Spleen (tissue), 11 donors: Measurements from ENCODE around the gene KHDRBS1. TPM values are rescaled to one million over a fixed set of nuclear protein-coding genes. Genes with fewer than 3 reads are reported as not detected.
A peak's percentile ranks its signal among the peaks of the same experiment; 100 is the strongest.

Experiments
- DNase-seq: peaks from one replicate; pipeline ENCODE4 v3.0.0-alpha.2; 2020
- H3K27ac ChIP-seq, 8 donors: fragments of 200-600 bp; sonication (generic) in 7 of 8; 1 replicate in 4 of 8; 2 replicates in 4 of 8; pipeline versions ENCODE4 v1.5.0 to v1.8.0; 2016 to 2021; ENCODE audit warnings: inconsistent platforms in 4 of 8, mild to moderate bottlenecking in 4 of 8, moderate library complexity in 1 of 8
- H3K27me3 ChIP-seq, 7 donors: fragments of 200-600 bp; sonication (generic) in 6 of 7; replicated peaks in 1 of 7; 1 replicate in 4 of 7; 2 replicates in 3 of 7; pipeline versions ENCODE4 v1.5.0 to v1.8.0; 2016 to 2021; ENCODE audit warnings: inconsistent platforms in 3 of 7, mild to moderate bottlenecking in 1 of 7
- H3K36me3 ChIP-seq, 6 donors: fragments of 200-600 bp; sonication (generic) in 5 of 6; 1 replicate in 4 of 6; 2 replicates in 2 of 6; pipeline versions ENCODE4 v1.5.0 to v1.8.0; 2016 to 2021; ENCODE audit warnings: inconsistent platforms in 2 of 6
- H3K4me1 ChIP-seq, 6 donors: fragments of 200-600 bp; sonication (generic) in 5 of 6; 1 replicate in 3 of 6; 2 replicates in 3 of 6; pipeline versions ENCODE4 v1.5.0 to v1.8.0; 2016 to 2021; ENCODE audit warnings: inconsistent platforms in 3 of 6
- H3K4me3 ChIP-seq, 8 donors: fragments of 200-600 bp; sonication (generic) in 7 of 8; 1 replicate in 4 of 8; 2 replicates in 4 of 8; pipeline versions ENCODE4 v1.5.0 to v1.8.0; 2016 to 2021; ENCODE audit warnings: inconsistent platforms in 4 of 8, mild to moderate bottlenecking in 4 of 8, moderate library complexity in 2 of 8
- H3K9me3 ChIP-seq, 8 donors: fragments of 200-600 bp; sonication (generic) in 7 of 8; 1 replicate in 4 of 8; 2 replicates in 4 of 8; pipeline versions ENCODE4 v1.5.0 to v1.8.0; 2016 to 2021; ENCODE audit warnings: inconsistent platforms in 4 of 8
- CTCF ChIP-seq, 11 experiments: fragments of 200-600 bp in 7 of 11; fragments of 450-650 bp in 4 of 11; sonication (generic) in 4 of 11; IDR thresholded peaks in 8 of 11; conservative IDR thresholded peaks in 3 of 11; 1 replicate in 7 of 11; 2 replicates in 4 of 11; pipeline versions ENCODE4 v1.4.0 to v1.8.0; 2016 to 2021; ENCODE audit warnings: antibody characterized with exemption in 11 of 11, inconsistent platforms in 4 of 11, mild to moderate bottlenecking in 1 of 11
- POLR2A ChIP-seq, 3 donors: fragments of 450-650 bp; IDR thresholded peaks; one replicate each; pipeline ENCODE4 v1.5.1; 2017; ENCODE audit warnings: antibody characterized with exemption in 3 of 3, mild to moderate bottlenecking in 1 of 3
- POLR2AphosphoS5 ChIP-seq, 3 donors: sonication (generic); formaldehyde crosslinking; IDR thresholded peaks; one replicate each; pipeline ENCODE4 v1.5.1; 2017; ENCODE audit warnings: antibody characterized with exemption in 3 of 3
- WGBS, 5 donors: extraction: QIAGEN DNeasy Blood & Tissue Kit in 3 of 5; methylation state at CpG; one replicate each; pipeline versions ENCODE4 v1.1.5 to v1.1.7; 2013 to 2018; 5-methylcytosine and 5-hydroxymethylcytosine counted together
- intact Hi-C: fragments of 100-400 bp; cut with DNase I; formaldehyde crosslinking; loops from one replicate; pipeline ENCODE4 v1.15.0; 2023; ENCODE audit warnings: low total_unique reads
- polyA plus RNA-seq, 3 donors: library from polyadenylated mRNA; stranded (reverse); fragments of 200-250 nt; gene quantifications; one replicate each; pipeline ENCODE4 v1.2.1, GENCODE V29; 2013
- total RNA-seq, 7 donors: library from RNA; depleted of rRNA in 3 of 7; stranded (reverse); fragments of >200 nt in 3 of 7; fragmentation: NEBNext Ultra II Directional in 4 of 7; extraction: Animal tissue kit (Norgen Biotek cat#: 25700) in 4 of 7; gene quantifications; one replicate each; pipeline versions ENCODE4 v1.1.0 to v1.2.1, GENCODE V29; 2016 to 2021
- donor health status: healthy with polysubstance abuse.
- donor health status: DM: no; HTN: no; CAD: no; lungs with moderate emphysema.
- donor health status: DM: no; HTN: no; CAD: no.
- donor health status: Bipolar disorder and iron deficiency.
- donor health status: healthy.
- donor health status: DM: no; HTN: no; CAD: no.
- donor health status: DM: yes; HTN: yes; CAD: no.

Gene KHDRBS1
- total and polyA plus RNA-seq, 10 donors: 63.8 to 109 (median 84.5) TPM

GRCh38 chr1:32035119-32035518 is 21.5 kb downstream of the KHDRBS1 start:
- no peak for TF ChIP-seq CTCF (IDR thresholded peaks at IDR 0.05 in 8 of 11, conservative IDR thresholded peaks at IDR 0.05 in 3 of 11)
- TF ChIP-seq POLR2AphosphoS5 (IDR thresholded peaks at IDR 0.05): no peak
- TF ChIP-seq POLR2A (IDR thresholded peaks at IDR 0.05): no peak
- peaks cover 0 to 38% (median 3%) of the 10 kb centered on the region in 6 donors for H3K4me1 ChIP-seq
- DNase-seq: no peak
- H3K9me3 ChIP-seq: no peaks in the 10 kb centered on the region
- no peak overlapping the region for H3K4me3 ChIP-seq
- peaks cover 0 to 73% (median 8%) of the 10 kb centered on the region in 6 donors for H3K36me3 ChIP-seq
- intact Hi-C loops: no loop called here
- no peak overlapping the region for H3K27ac ChIP-seq
- no peaks in the 10 kb centered on the region for H3K27me3 ChIP-seq
- 76 to 89% (median 85%) methylated on average over 3 of the region's 3 CpGs for WGBS, 5 donors

- WGBS, 5 donors: 83 to 93% (median 90%) methylated on average over 3 of the region's 3 CpGs
- Histone ChIP-seq H3K36me3 (peaks cover 0 to 42% (median 2%) of the 10 kb centered on the region in 6 donors), H3K4me3 (no peak overlapping the region), H3K27ac (no peak overlapping the region), H3K4me1 (peaks cover 0 to 7% (median 0%) of the 10 kb centered on the region in 6 donors), H3K27me3 (no peaks in the 10 kb centered on the region), H3K9me3 (no peaks in the 10 kb centered on the region)
- intact Hi-C loops: no loop called here
- DNase-seq: no peak
- TF ChIP-seq POLR2AphosphoS5 (IDR thresholded peaks at IDR 0.05) (no peak), POLR2A (IDR thresholded peaks at IDR 0.05) (no peak)
These were observed 27.0 kb downstream of the KHDRBS1 start for GRCh38 chr1:32040711-32041110.

GRCh38 chr1:32042330-32042729 is 28.7 kb downstream of the KHDRBS1 start:
- intact Hi-C loops: no loop called here
- Histone ChIP-seq H3K27ac (peak overlapping the region in 1 of 8 donors; percentile 15), H3K27me3 (no peaks in the 10 kb centered on the region), H3K4me3 (no peak overlapping the region), H3K9me3 (no peaks in the 10 kb centered on the region), H3K4me1 (peaks cover 0 to 15% (median 0%) of the 10 kb centered on the region in 6 donors), H3K36me3 (peaks cover 0 to 42% (median 1%) of the 10 kb centered on the region in 6 donors)
- 89 to 96% (median 93%) methylated on average over 5 of the region's 5 CpGs for WGBS, 5 donors
- TF ChIP-seq POLR2AphosphoS5 (IDR thresholded peaks at IDR 0.05): no peak
- TF ChIP-seq POLR2A (IDR thresholded peaks at IDR 0.05): no peak
- no peak for TF ChIP-seq CTCF (IDR thresholded peaks at IDR 0.05 in 8 of 11, conservative IDR thresholded peaks at IDR 0.05 in 3 of 11)
- no peak for DNase-seq

- WGBS, 5 donors: 81 to 96% (median 88%) methylated on average over 1 of the region's 1 CpG
- peaks cover 0 to 15% (median 0%) of the 10 kb centered on the region in 6 donors for H3K4me1 ChIP-seq
- intact Hi-C loops: no loop called here
- no peak overlapping the region for H3K27ac ChIP-seq
- no peak for DNase-seq
- no peak overlapping the region for H3K4me3 ChIP-seq
- peaks cover 0 to 37% (median under 1%) of the 10 kb centered on the region in 6 donors for H3K36me3 ChIP-seq
- TF ChIP-seq POLR2AphosphoS5 (IDR thresholded peaks at IDR 0.05): no peak
- TF ChIP-seq CTCF (IDR thresholded peaks at IDR 0.05 in 8 of 11, conservative IDR thresholded peaks at IDR 0.05 in 3 of 11): no peak
- no peak for TF ChIP-seq POLR2A (IDR thresholded peaks at IDR 0.05)
- H3K27me3 ChIP-seq: no peaks in the 10 kb centered on the region
- H3K9me3 ChIP-seq: no peaks in the 10 kb centered on the region
These were observed 30.6 kb downstream of the KHDRBS1 start for GRCh38 chr1:32044234-32044633.
